GM18519 (cell line): Measurements from ENCODE around the gene GLB1L2.
"Not testable (repeated sequence)": the region's sequence is repeated elsewhere in the genome, so short reads cannot be mapped to it uniquely, and the experiment has no call there.

ENCODE experiments used
- ATAC-seq: cut with Tn5 transposase; IDR thresholded peaks from one replicate; pipeline ENCODE4 v1.9.1; 2021; ENCODE audit warnings: mild to moderate bottlenecking, moderate library complexity; ENCODE audit not compliant: unreplicated experiment, low FRiP score

The GLB1L2 gene

GRCh38 chr11:134322553-134322952 is 9.2 kb upstream of the GLB1L2 start:
- no peak for ATAC-seq

GRCh38 chr11:134328433-134328832 is 3.4 kb upstream of the GLB1L2 start:
- ATAC-seq: no peak

GRCh38 chr11:134330611-134331353 is 1.0 kb upstream of the GLB1L2 start:
- ATAC-seq: no peak

- peak; percentile 10 for ATAC-seq
These were observed 422 bp downstream of the GLB1L2 start for GRCh38 chr11:134332189-134332631.

GRCh38 chr11:134332782-134333181 is 994 bp downstream of the GLB1L2 start:
- no peak for ATAC-seq

GRCh38 chr11:134333312-134333711 is 1.5 kb downstream of the GLB1L2 start:
- no peak for ATAC-seq

GRCh38 chr11:134333946-134334345 is 2.2 kb downstream of the GLB1L2 start:
- ATAC-seq: no peak

GRCh38 chr11:134334796-134335571 is 3.2 kb downstream of the GLB1L2 start:
- no peak for ATAC-seq

- ATAC-seq: no peak
These were observed 5.3 kb downstream of the GLB1L2 start for GRCh38 chr11:134337051-134337450.

GRCh38 chr11:134338068-134338467 is 6.3 kb downstream of the GLB1L2 start:
- ATAC-seq: no peak

- ATAC-seq: no peak
These were observed 6.9 kb downstream of the GLB1L2 start for GRCh38 chr11:134338654-134339053.

- ATAC-seq: no peak
These were observed 8.0 kb downstream of the GLB1L2 start for GRCh38 chr11:134339756-134340155.

GRCh38 chr11:134340354-134340964 is 8.7 kb downstream of the GLB1L2 start:
- no peak for ATAC-seq

- no peak for ATAC-seq
These were observed 10.2 kb downstream of the GLB1L2 start for GRCh38 chr11:134341805-134342571.

GRCh38 chr11:134342572-134343340 is 11.0 kb downstream of the GLB1L2 start:
- no peak for ATAC-seq

- ATAC-seq: no peak
These were observed 11.9 kb downstream of the GLB1L2 start for GRCh38 chr11:134343646-134344045.

- ATAC-seq: not testable (repeated sequence)
These were observed 12.9 kb downstream of the GLB1L2 start for GRCh38 chr11:134344497-134345236.

GRCh38 chr11:134345237-134345550 is 13.4 kb downstream of the GLB1L2 start:
- ATAC-seq: no peak
